PC-3 (cell line): ENCODE measurements around the gene TMEM114. TPM values are rescaled to one million over a fixed set of nuclear protein-coding genes. Genes with fewer than 3 reads are reported as not detected.

ENCODE experiments used
- ATAC-seq: fragments of 200-7000 bp; cut with Tn5 transposase; 2 replicates; pipeline ENCODE4 v1.9.1; 2020; ENCODE audit warnings: mild to moderate bottlenecking, moderate library complexity
- BruUV-seq: library from RNA; stranded (reverse); fragments of 400-500 nt; replicated peaks from 2 replicates; lab custom pipeline; 2021; lab: Mats Ljungman, UMichigan
- CTCF ChIA-PET: fragments of 300-600 bp; sonication (Branson Sonifier 250); formaldehyde crosslinking; loops from one replicate; lab custom pipeline; 2022; ENCODE audit warnings: antibody characterized with exemption; lab: Charles Lee
- POLR2A ChIA-PET: fragments of 300-600 bp; sonication (Branson Sonifier 250); formaldehyde crosslinking; loops from one replicate; lab custom pipeline; 2022; ENCODE audit warnings: antibody characterized with exemption; ENCODE audit not compliant: unreplicated experiment; lab: Charles Lee
- DNase-seq: peaks from one replicate; pipeline ENCODE4 v3.0.0-alpha.2; 2015
- H2AFZ ChIP-seq: fragments of 300-600 bp; sonication (generic); 2 replicates; pipeline ENCODE4 v1.6.0; 2016; ENCODE audit warnings: antibody characterized with exemption, low read length
- H3F3A ChIP-seq: fragments of 300-600 bp; sonication (generic); one replicate; pipeline ENCODE4 v1.6.0; 2017; ENCODE audit warnings: antibody characterized with exemption, low read length, control low read depth, mild to moderate bottlenecking; ENCODE audit not compliant: unreplicated experiment
- H3K27ac ChIP-seq: fragments of 300-600 bp; sonication (generic); 2 replicates; pipeline ENCODE4 v1.5.1; 2016; ENCODE audit warnings: mild to moderate bottlenecking, low read length
- H3K27me3 ChIP-seq: fragments of 300-600 bp; sonication (generic); 2 replicates; pipeline ENCODE4 v1.6.1; 2016; ENCODE audit warnings: low read length, mixed read lengths
- H3K36me3 ChIP-seq: fragments of 300-600 bp; sonication (generic); 2 replicates; pipeline ENCODE4 v1.6.1; 2016; ENCODE audit warnings: low read depth, mixed run types, low read length, mixed read lengths
- H3K4me1 ChIP-seq: fragments of 300-600 bp; sonication (generic); 2 replicates; pipeline ENCODE4 v1.5.1; 2016; ENCODE audit warnings: low read length; ENCODE audit not compliant: insufficient read depth
- H3K4me2 ChIP-seq: fragments of 300-600 bp; sonication (generic); 2 replicates; pipeline ENCODE4 v1.6.0; 2016; ENCODE audit warnings: low read length
- H3K4me3 ChIP-seq: fragments of 300-600 bp; sonication (generic); 2 replicates; pipeline ENCODE4 v1.5.1; 2016; ENCODE audit warnings: mild to moderate bottlenecking, low read length, mixed read lengths
- H3K79me2 ChIP-seq: fragments of 300-600 bp; sonication (generic); 2 replicates; pipeline ENCODE4 v1.6.1; 2017; ENCODE audit warnings: low read length, mixed read lengths
- H3K9ac ChIP-seq: fragments of 300-600 bp; sonication (generic); 2 replicates; pipeline ENCODE4 v1.6.0; 2016; ENCODE audit warnings: mild to moderate bottlenecking, low read length
- H3K9me2 ChIP-seq: fragments of 300-600 bp; sonication (generic); replicated peaks from 2 replicates; pipeline ENCODE4 v1.6.1; 2016; ENCODE audit warnings: mixed run types, low read length, mixed read lengths
- H3K9me3 ChIP-seq: fragments of 300-600 bp; sonication (generic); 2 replicates; pipeline ENCODE4 v1.6.1; 2016; ENCODE audit warnings: low read length, mixed read lengths
- H4K20me1 ChIP-seq: fragments of 300-600 bp; sonication (generic); 2 replicates; pipeline ENCODE4 v1.6.1; 2016; ENCODE audit warnings: low read length, mixed read lengths
- CTCF ChIP-seq: fragments of 300-600 bp; sonication (generic); conservative IDR thresholded peaks from 2 replicates; pipeline ENCODE4 v1.5.1; 2017; ENCODE audit warnings: antibody characterized with exemption, low read depth, mild to moderate bottlenecking, low read length
- EZH2 ChIP-seq: fragments of 300-600 bp; sonication (generic); IDR thresholded peaks from one replicate; pipeline ENCODE4 v1.6.1; 2017; ENCODE audit warnings: antibody characterized with exemption, mild to moderate bottlenecking, low read length; ENCODE audit not compliant: unreplicated experiment
- EZH2phosphoT487 ChIP-seq: fragments of 300-600 bp; sonication (generic); IDR thresholded peaks from 2 replicates; pipeline ENCODE4 v1.6.1; 2018; ENCODE audit warnings: mild to moderate bottlenecking, antibody characterized with exemption, low read length, borderline replicate concordance
- intact Hi-C: fragments of 100-400 bp; cut with micrococcal nuclease; formaldehyde crosslinking; loops from 2 replicates; pipeline ENCODE4 v1.9.0; 2023
- total RNA-seq: library from RNA; depleted of rRNA; stranded (reverse); fragments of >200 nt; gene quantifications from 2 replicates; pipeline ENCODE4 v1.2.3, GENCODE V29; 2014

TMEM114 gene
- total RNA-seq, 1 experiment from 2014 or later = not detected

GRCh38 chr16:8590811-8591210 lies 500 bp upstream of the TMEM114 start:
- ChIA-PET CTCF (no interaction called here), POLR2A (no interaction called here)
- Histone ChIP-seq H3K9me2 (no peaks in the 10 kb centered on the region), H3K9ac (no peak overlapping the region), H3K27ac (no peak overlapping the region), H2AFZ (no peak overlapping the region), H3K4me1 (no peaks in the 10 kb centered on the region), H3K27me3 (peaks cover 14% of the 10 kb centered on the region), H3F3A (no peaks in the 10 kb centered on the region), H4K20me1 (no peaks in the 10 kb centered on the region), H3K9me3 (no peaks in the 10 kb centered on the region), H3K79me2 (no peaks in the 10 kb centered on the region), H3K4me3 (no peak overlapping the region), H3K4me2 (no peak overlapping the region), H3K36me3 (no peaks in the 10 kb centered on the region)
- BruUV-seq = no TSS peak
- no peak for DNase-seq
- intact Hi-C loops = no loop called here
- no peak for ATAC-seq
- TF ChIP-seq CTCF (no peak), EZH2phosphoT487 (no peak), EZH2 (no peak)

- Histone ChIP-seq H4K20me1 (no peaks in the 10 kb centered on the region), H3F3A (no peaks in the 10 kb centered on the region), H3K27ac (no peak overlapping the region), H3K4me2 (no peak overlapping the region), H2AFZ (no peak overlapping the region), H3K36me3 (no peaks in the 10 kb centered on the region), H3K9me3 (no peaks in the 10 kb centered on the region), H3K4me1 (no peaks in the 10 kb centered on the region), H3K79me2 (no peaks in the 10 kb centered on the region), H3K27me3 (peaks cover 14% of the 10 kb centered on the region), H3K4me3 (no peak overlapping the region), H3K9me2 (no peaks in the 10 kb centered on the region), H3K9ac (no peak overlapping the region)
- no TSS peak for BruUV-seq
- intact Hi-C loops = no loop called here
- POLR2A ChIA-PET = no interaction called here
- CTCF ChIA-PET = no interaction called here
- DNase-seq (no peak), ATAC-seq (no peak)
- TF ChIP-seq EZH2 (no peak), CTCF (no peak), EZH2phosphoT487 (no peak)
These were observed 1.0 kb downstream of the TMEM114 start for GRCh38 chr16:8589057-8589899.

- H3K79me2 ChIP-seq = no peaks in the 10 kb centered on the region
- no peaks in the 10 kb centered on the region for H3K9me3 ChIP-seq
- ATAC-seq = no peak
- TF ChIP-seq EZH2phosphoT487 (no peak), CTCF (no peak), EZH2 (no peak)
- no peak overlapping the region for H3K4me3 ChIP-seq
- H3K27ac ChIP-seq = no peak overlapping the region
- H3K27me3 ChIP-seq = peaks cover 14% of the 10 kb centered on the region
- no peak overlapping the region for H3K9ac ChIP-seq
- no peaks in the 10 kb centered on the region for H3K9me2 ChIP-seq
- CTCF ChIA-PET = no interaction called here
- no peaks in the 10 kb centered on the region for H3K4me1 ChIP-seq
- DNase-seq = no peak
- H3K36me3 ChIP-seq = no peaks in the 10 kb centered on the region
- no peaks in the 10 kb centered on the region for H4K20me1 ChIP-seq
- no peaks in the 10 kb centered on the region for H3F3A ChIP-seq
- no TSS peak for BruUV-seq
- H3K4me2 ChIP-seq = no peak overlapping the region
- H2AFZ ChIP-seq = no peak overlapping the region
- intact Hi-C loops = no loop called here
- POLR2A ChIA-PET = no interaction called here
These were observed 1.6 kb downstream of the TMEM114 start for GRCh38 chr16:8588682-8589056.
